Measurements from ENCODE around the gene MYLK.

The MYLK gene

GRCh38 chr3:123791073-123791370 is 93.1 kb downstream of the MYLK start:
- Histone ChIP-seq H3K36me3 (ENCODE audit: insufficient read depth, low read length) (no peaks in the 10 kb centered on the region), H3K27ac (ENCODE audit: low read depth, low read length, poor library complexity, severe bottlenecking) (no peak overlapping the region), H3K9ac (ENCODE audit: low read length) (no peak overlapping the region), H2AFZ (ENCODE audit: low read length) (no peak overlapping the region), H3K4me2 (ENCODE audit: low read length) (no peak overlapping the region), H3K4me1 (ENCODE audit: insufficient read depth, low read length, severe bottlenecking) (no peaks in the 10 kb centered on the region), H3K4me3 (ENCODE audit: low read depth, low read length, poor library complexity, severe bottlenecking) (no peak overlapping the region), H3K9me3 (ENCODE audit: low read length) (no peaks in the 10 kb centered on the region), H4K20me1 (ENCODE audit: insufficient read depth, low read length) (no peaks in the 10 kb centered on the region), H3K9me2 (ENCODE audit: low read depth, low read length) (no peaks in the 10 kb centered on the region), H3F3A (ENCODE audit: insufficient read depth, low read length) (no peaks in the 10 kb centered on the region), H3K79me2 (ENCODE audit: insufficient read depth, low read length) (no peaks in the 10 kb centered on the region), H3K27me3 (ENCODE audit: insufficient read depth, low read length) (no peaks in the 10 kb centered on the region)
- TF ChIP-seq EZH2 (IDR thresholded peaks at IDR 0.05; ENCODE audit: borderline replicate concordance, low read length), result no peak
- TF ChIP-seq, protein P1, sequence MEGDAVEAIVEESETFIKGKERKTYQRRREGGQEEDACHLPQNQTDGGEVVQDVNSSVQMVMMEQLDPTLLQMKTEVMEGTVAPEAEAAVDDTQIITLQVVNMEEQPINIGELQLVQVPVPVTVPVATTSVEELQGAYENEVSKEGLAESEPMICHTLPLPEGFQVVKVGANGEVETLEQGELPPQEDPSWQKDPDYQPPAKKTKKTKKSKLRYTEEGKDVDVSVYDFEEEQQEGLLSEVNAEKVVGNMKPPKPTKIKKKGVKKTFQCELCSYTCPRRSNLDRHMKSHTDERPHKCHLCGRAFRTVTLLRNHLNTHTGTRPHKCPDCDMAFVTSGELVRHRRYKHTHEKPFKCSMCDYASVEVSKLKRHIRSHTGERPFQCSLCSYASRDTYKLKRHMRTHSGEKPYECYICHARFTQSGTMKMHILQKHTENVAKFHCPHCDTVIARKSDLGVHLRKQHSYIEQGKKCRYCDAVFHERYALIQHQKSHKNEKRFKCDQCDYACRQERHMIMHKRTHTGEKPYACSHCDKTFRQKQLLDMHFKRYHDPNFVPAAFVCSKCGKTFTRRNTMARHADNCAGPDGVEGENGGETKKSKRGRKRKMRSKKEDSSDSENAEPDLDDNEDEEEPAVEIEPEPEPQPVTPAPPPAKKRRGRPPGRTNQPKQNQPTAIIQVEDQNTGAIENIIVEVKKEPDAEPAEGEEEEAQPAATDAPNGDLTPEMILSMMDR (IDR thresholded peaks at IDR 0.05; ENCODE audit: low read length), result no peak

- H3K27ac ChIP-seq (ENCODE audit: low read depth, low read length, poor library complexity, severe bottlenecking), result no peak overlapping the region
- no peaks in the 10 kb centered on the region for H3K36me3 ChIP-seq (ENCODE audit: insufficient read depth, low read length)
- H2AFZ ChIP-seq (ENCODE audit: low read length), result no peak overlapping the region
- H3K27me3 ChIP-seq (ENCODE audit: insufficient read depth, low read length), result no peaks in the 10 kb centered on the region
- H3K79me2 ChIP-seq (ENCODE audit: insufficient read depth, low read length), result no peaks in the 10 kb centered on the region
- H3F3A ChIP-seq (ENCODE audit: insufficient read depth, low read length), result no peaks in the 10 kb centered on the region
- H3K9me3 ChIP-seq (ENCODE audit: low read length), result no peaks in the 10 kb centered on the region
- TF ChIP-seq EZH2 (IDR thresholded peaks at IDR 0.05; ENCODE audit: borderline replicate concordance, low read length), result no peak
- TF ChIP-seq, protein P1 (IDR thresholded peaks at IDR 0.05; ENCODE audit: low read length), result no peak
- no peak overlapping the region for H3K4me3 ChIP-seq (ENCODE audit: low read depth, low read length, poor library complexity, severe bottlenecking)
- H3K4me2 ChIP-seq (ENCODE audit: low read length), result no peak overlapping the region
- H4K20me1 ChIP-seq (ENCODE audit: insufficient read depth, low read length), result no peaks in the 10 kb centered on the region
- H3K9me2 ChIP-seq (ENCODE audit: low read depth, low read length), result no peaks in the 10 kb centered on the region
- H3K9ac ChIP-seq (ENCODE audit: low read length), result no peak overlapping the region
- H3K4me1 ChIP-seq (ENCODE audit: insufficient read depth, low read length, severe bottlenecking), result no peaks in the 10 kb centered on the region
Measured at GRCh38 chr3:123790254-123791072, 93.7 kb downstream of the MYLK start.

GRCh38 chr3:123789760-123790159 is 94.4 kb downstream of the MYLK start:
- no peak overlapping the region for H3K4me3 ChIP-seq (ENCODE audit: low read depth, low read length, poor library complexity, severe bottlenecking)
- no peaks in the 10 kb centered on the region for H4K20me1 ChIP-seq (ENCODE audit: insufficient read depth, low read length)
- H3K27ac ChIP-seq (ENCODE audit: low read depth, low read length, poor library complexity, severe bottlenecking), result no peak overlapping the region
- no peak overlapping the region for H2AFZ ChIP-seq (ENCODE audit: low read length)
- H3K9me3 ChIP-seq (ENCODE audit: low read length), result no peaks in the 10 kb centered on the region
- H3K4me1 ChIP-seq (ENCODE audit: insufficient read depth, low read length, severe bottlenecking), result no peaks in the 10 kb centered on the region
- H3K9me2 ChIP-seq (ENCODE audit: low read depth, low read length), result no peaks in the 10 kb centered on the region
- no peaks in the 10 kb centered on the region for H3K79me2 ChIP-seq (ENCODE audit: insufficient read depth, low read length)
- no peaks in the 10 kb centered on the region for H3K36me3 ChIP-seq (ENCODE audit: insufficient read depth, low read length)
- H3K27me3 ChIP-seq (ENCODE audit: insufficient read depth, low read length), result no peaks in the 10 kb centered on the region
- no peak overlapping the region for H3K4me2 ChIP-seq (ENCODE audit: low read length)
- TF ChIP-seq EZH2 (IDR thresholded peaks at IDR 0.05; ENCODE audit: borderline replicate concordance, low read length), result no peak
- TF ChIP-seq, protein P1 (IDR thresholded peaks at IDR 0.05; ENCODE audit: low read length), result no peak
- H3K9ac ChIP-seq (ENCODE audit: low read length), result no peak overlapping the region
- no peaks in the 10 kb centered on the region for H3F3A ChIP-seq (ENCODE audit: insufficient read depth, low read length)

Measured in OCI-LY1 (cell line).